ENCODE data around the gene GPATCH2L.

GPATCH2L gene

DNA sequence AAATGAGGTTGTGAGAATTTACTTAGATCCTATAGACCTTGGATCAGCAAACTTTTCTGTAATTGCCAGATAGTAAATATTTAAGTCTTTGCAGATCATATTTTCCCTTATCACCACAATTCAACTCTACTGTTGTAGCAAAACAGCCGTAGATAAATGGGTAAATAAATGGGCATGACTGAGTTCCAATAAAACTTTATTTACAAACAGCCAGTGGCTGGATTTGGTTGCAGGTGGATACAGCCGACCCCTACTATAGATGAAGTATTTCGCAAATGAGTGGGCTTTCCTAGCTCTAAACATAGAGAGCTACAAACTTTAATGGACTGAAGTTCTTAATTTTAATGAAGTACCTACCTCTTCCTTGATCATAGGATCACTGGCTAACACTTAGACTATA is 100.7 kb downstream of the GPATCH2L start:
- no peak for TF ChIP-seq CTCF (IDR thresholded peaks at IDR 0.05; ENCODE audit: low read depth, low read length, missing control alignments)

GRCh38 chr14:76253111-76253510 is 101.4 kb downstream of the GPATCH2L start:
- DNase-seq (ENCODE audit: extremely low read depth, low read depth): no peak
- TF ChIP-seq CTCF (IDR thresholded peaks at IDR 0.05; ENCODE audit: low read depth, low read length, missing control alignments): no peak
- H3K4me3 ChIP-seq (replicated peaks; ENCODE audit: low read depth, low read length): no peak overlapping the region

More for the DNA sequence above, 100.7 kb downstream of the GPATCH2L start:
- H3K4me3 ChIP-seq (replicated peaks; ENCODE audit: low read depth, low read length): no peak overlapping the region
- DNase-seq (ENCODE audit: extremely low read depth, low read depth): no peak

- no peak overlapping the region for H3K4me3 ChIP-seq (replicated peaks; ENCODE audit: low read depth, low read length)
- no peak for TF ChIP-seq CTCF (IDR thresholded peaks at IDR 0.05; ENCODE audit: low read depth, low read length, missing control alignments)
- DNase-seq (ENCODE audit: extremely low read depth, low read depth): no peak
These were observed 104.8 kb downstream of the GPATCH2L start for GRCh38 chr14:76256545-76256944.

DNA sequence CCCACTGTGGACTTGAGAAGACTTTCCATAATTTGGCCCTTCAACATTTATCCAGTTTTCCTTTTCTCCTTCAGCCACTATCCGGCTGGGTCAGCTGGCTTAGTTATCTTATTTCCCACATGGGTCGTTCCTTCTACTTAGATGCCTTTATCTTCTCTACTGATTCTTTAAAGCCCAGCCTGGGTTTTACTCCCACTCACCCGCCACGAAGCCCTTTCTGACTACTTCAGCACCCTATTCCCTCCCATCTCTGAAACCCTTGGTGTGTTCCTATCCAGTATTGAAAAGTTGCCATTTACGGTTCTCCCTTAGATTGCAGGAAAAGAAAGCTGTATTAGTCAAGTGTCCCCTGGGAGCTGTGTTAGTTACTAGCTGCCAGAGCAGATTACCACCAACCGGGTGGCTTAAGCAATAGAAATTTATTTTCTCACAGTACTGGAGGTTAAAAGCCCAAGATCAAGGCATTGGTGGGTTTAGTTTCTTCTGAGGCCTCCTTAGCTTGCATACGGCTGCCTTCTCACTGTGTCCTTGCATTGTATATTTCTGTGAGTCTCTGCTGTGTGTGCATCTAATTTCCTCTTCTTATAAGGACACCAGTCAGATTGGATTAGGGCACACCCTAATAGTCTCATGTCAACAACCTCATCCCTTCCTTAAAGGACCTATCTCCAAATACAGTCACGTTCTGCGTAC is 105.5 kb downstream of the GPATCH2L start:
- no peak overlapping the region for H3K4me3 ChIP-seq (replicated peaks; ENCODE audit: low read depth, low read length)
- no peak for DNase-seq (ENCODE audit: extremely low read depth, low read depth)
- no peak for TF ChIP-seq CTCF (IDR thresholded peaks at IDR 0.05; ENCODE audit: low read depth, low read length, missing control alignments)

DNA sequence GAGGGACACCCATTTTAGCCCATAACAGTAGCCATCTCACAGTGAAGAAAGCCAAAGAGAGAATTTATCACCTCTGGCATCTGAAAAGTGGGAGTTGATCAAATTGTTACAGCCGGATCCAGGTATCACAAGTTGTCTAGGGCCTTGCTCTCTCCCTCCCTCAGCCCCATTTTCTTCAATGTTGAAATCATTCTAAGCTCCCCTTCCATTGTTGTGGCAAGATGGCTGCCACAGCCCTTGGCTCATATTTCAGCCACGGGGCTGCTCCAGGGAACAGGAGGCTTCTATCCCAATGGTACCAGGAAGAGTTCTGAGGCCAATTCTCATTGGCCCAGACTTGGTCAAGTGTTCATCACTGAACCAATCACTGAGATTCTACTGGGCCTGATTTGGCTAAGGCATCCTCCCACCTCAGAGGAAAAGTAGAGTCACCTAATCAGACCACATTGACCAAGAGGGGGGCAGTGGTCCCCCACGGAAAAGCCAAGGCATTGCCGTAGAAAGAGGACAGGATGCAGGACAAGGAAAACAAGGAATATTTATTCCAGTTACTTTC is 106.2 kb downstream of the GPATCH2L start:
- no peak for TF ChIP-seq CTCF (IDR thresholded peaks at IDR 0.05; ENCODE audit: low read depth, low read length, missing control alignments)
- H3K4me3 ChIP-seq (replicated peaks; ENCODE audit: low read depth, low read length): no peak overlapping the region
- DNase-seq (ENCODE audit: extremely low read depth, low read depth): no peak

GRCh38 chr14:76259029-76259735 is 107.5 kb downstream of the GPATCH2L start:
- no peak for DNase-seq (ENCODE audit: extremely low read depth, low read depth)
- no peak for TF ChIP-seq CTCF (IDR thresholded peaks at IDR 0.05; ENCODE audit: low read depth, low read length, missing control alignments)
- no peak overlapping the region for H3K4me3 ChIP-seq (replicated peaks; ENCODE audit: low read depth, low read length)

Measured in HFF-Myc (cell line).